WERI-Rb-1 (cell line): ENCODE results near the gene GCG.

Experiments used
- DNase-seq: peaks from one replicate; pipeline ENCODE4 v3.0.0-alpha.2; 2020
- H3K27ac ChIP-seq: fragments of 250-450 bp; sonication (Bioruptor Pico); 2 replicates; pipeline ENCODE4 v1.5.1; 2020; ENCODE audit warnings: mild to moderate bottlenecking, moderate library complexity
- H3K27me3 ChIP-seq: fragments of 250-450 bp; sonication (Bioruptor Pico); 2 replicates; pipeline ENCODE4 v1.5.1; 2021; ENCODE audit warnings: mild to moderate bottlenecking, low read depth, moderate library complexity; ENCODE audit not compliant: insufficient read depth, severe bottlenecking
- H3K36me3 ChIP-seq: fragments of 250-450 bp; sonication (Bioruptor Pico); 2 replicates; pipeline ENCODE4 v1.5.1; 2020; ENCODE audit warnings: mild to moderate bottlenecking, moderate library complexity
- H3K4me3 ChIP-seq: 2 replicates; pipeline ENCODE4 v1.5.1; 2011; ENCODE audit warnings: low read depth, mild to moderate bottlenecking, control low read depth, low read length
- H3K9me3 ChIP-seq: fragments of 250-450 bp; sonication (Bioruptor Pico); 2 replicates; pipeline ENCODE4 v1.5.1; 2021; ENCODE audit warnings: mild to moderate bottlenecking, moderate library complexity; ENCODE audit not compliant: severe bottlenecking
- TF ChIP-seq, protein P1 (sequence below): IDR thresholded peaks from 2 replicates; pipeline ENCODE4 v1.5.1; 2011; ENCODE audit warnings: low read depth, mild to moderate bottlenecking, control low read depth, inconsistent platforms, low read length

The GCG gene

DNA sequence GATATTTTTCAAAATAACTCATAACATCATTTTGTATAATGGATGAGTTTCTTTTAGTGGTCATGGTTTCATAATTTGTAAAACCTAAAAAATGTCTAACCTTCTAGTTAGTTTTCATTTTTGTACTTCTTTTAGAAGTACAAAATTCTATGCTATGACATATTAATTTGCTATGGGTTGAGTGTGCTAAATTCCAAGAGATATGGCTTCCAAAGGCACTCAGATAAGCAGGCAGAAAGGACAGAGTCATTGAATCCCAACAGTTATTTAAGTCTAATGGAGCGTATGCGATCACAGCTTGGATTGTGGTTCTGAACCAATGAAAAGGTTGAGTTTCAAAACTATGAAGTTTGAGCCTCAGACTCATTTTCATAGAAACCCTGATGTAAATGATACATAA, 37.0 kb downstream of the GCG start:
- Histone ChIP-seq H3K4me3 (no peak overlapping the region), H3K27ac (no peak overlapping the region), H3K9me3 (no peaks in the 10 kb centered on the region), H3K36me3 (no peaks in the 10 kb centered on the region), H3K27me3 (no peaks in the 10 kb centered on the region)
- TF ChIP-seq, protein P1, sequence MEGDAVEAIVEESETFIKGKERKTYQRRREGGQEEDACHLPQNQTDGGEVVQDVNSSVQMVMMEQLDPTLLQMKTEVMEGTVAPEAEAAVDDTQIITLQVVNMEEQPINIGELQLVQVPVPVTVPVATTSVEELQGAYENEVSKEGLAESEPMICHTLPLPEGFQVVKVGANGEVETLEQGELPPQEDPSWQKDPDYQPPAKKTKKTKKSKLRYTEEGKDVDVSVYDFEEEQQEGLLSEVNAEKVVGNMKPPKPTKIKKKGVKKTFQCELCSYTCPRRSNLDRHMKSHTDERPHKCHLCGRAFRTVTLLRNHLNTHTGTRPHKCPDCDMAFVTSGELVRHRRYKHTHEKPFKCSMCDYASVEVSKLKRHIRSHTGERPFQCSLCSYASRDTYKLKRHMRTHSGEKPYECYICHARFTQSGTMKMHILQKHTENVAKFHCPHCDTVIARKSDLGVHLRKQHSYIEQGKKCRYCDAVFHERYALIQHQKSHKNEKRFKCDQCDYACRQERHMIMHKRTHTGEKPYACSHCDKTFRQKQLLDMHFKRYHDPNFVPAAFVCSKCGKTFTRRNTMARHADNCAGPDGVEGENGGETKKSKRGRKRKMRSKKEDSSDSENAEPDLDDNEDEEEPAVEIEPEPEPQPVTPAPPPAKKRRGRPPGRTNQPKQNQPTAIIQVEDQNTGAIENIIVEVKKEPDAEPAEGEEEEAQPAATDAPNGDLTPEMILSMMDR = no peak
- no peak for DNase-seq

DNA sequence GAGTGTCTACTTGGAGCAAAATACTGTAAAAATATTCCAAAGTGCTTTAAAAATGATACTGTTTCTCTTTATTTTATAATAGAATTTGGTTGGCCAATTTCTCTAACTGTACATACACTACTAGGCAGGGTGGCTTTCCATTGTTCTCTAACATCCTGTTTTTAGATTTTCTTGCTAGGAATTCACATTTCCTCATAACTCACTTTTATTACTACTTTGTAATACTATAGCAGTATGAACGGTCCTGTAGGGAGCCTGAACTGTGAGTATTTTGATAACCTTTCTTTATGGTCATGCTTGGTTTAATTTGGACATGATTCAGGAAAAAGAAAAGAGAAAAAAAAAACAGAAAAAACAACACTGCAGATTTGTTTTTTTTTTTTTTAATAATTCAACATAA, 37.8 kb downstream of the GCG start:
- H3K27me3 ChIP-seq = no peaks in the 10 kb centered on the region
- H3K9me3 ChIP-seq = no peaks in the 10 kb centered on the region
- H3K27ac ChIP-seq = no peak overlapping the region
- TF ChIP-seq, protein P1 = no peak
- H3K36me3 ChIP-seq = no peaks in the 10 kb centered on the region
- H3K4me3 ChIP-seq = no peak overlapping the region
- no peak for DNase-seq

DNA sequence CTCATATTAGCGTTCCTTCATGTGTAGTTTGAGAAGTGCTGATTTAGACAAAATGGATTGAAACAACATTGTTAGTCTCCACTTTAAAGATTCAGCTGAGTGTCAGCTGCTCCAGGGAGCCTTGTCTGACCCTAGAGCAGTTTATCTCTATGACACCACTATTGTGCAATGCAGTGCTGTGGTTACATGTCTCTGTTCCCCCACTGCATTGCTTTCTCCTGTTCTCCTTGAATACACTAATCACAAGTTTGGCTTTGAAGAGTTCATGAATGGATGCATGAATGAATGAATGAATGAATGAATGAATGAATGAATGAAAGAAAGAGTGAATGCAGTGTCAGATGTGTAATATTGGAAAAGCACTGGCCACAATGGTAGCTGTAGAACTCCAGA, 38.3 kb downstream of the GCG start:
- Histone ChIP-seq H3K36me3 (no peaks in the 10 kb centered on the region), H3K9me3 (no peaks in the 10 kb centered on the region), H3K4me3 (no peak overlapping the region), H3K27me3 (no peaks in the 10 kb centered on the region), H3K27ac (no peak overlapping the region)
- no peak for DNase-seq
- TF ChIP-seq, protein P1 = no peak

DNA sequence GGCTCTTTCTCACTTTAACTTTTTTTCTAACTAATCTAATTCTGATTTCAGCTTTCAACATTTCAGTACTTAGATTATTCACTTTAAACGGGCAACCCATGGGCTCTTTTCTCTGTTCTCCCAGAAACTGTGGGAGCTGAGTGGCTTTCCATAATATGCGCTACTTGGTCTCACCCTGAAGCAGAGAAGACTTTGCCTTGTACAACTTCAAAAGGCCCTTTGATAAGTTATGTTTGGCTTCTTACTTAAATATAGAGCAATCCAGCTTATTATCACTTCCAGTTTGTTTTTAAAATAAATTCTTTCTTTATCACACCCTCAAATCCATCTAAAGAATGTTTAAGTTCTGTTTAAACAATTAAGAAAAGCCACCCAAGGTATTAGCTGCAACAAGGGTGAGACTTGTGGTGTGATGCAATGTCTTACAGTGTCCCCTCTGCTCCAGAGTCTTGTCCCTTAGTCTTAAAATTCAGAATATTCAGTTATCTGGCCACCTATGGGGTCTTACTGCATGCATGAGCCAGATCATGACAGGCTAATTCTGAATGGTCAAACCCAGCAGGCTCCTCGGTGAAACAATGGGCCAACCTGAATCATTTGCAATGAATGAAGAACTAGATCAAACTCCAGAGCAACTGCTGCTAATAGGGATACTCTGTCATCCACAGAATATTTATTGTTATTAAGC, 38.8 kb downstream of the GCG start:
- DNase-seq = no peak
- Histone ChIP-seq H3K27me3 (no peaks in the 10 kb centered on the region), H3K27ac (no peak overlapping the region), H3K9me3 (no peaks in the 10 kb centered on the region), H3K36me3 (no peaks in the 10 kb centered on the region), H3K4me3 (no peak overlapping the region)
- TF ChIP-seq, protein P1 = no peak

DNA sequence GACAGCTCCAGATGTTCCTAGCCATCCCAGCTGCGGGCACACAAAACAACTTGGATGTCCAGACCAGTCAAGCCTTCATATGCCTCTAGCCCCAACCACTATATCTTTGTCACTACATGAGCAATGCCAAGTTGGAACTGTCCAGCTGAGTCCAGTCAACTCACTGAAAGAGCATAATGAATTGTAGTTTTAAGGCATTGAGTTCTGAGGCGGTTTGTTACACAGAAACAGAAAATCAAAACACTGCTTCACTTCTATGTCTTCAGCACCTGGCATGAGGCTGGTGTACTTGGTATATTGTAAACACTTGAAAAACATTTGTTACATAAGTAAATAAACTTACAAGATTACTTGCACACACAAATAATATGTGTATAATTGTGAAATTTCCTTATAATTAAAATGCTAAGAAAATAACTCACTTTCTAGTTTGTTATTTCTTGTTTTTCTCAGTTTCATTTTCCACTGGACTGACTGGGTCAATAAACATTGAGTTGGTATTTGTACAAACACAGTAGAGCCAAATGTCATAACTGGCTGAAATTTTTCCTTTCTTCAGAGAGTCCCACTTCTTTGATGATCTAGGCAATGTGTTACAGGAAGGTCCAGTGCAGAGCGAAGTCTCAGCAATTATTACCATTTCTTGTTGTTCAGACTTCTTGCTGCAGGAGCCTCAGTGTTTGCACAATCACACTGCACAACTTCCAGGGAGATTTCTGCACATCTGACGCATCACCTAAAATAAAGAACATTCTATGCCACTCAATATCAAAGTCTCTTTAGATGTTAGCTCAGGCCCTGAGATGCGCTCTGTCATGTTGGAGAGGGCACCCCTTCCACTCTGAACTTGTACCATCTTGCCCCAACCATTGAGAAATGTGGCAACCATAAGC, 39.8 kb downstream of the GCG start:
- H3K27me3 ChIP-seq = no peaks in the 10 kb centered on the region
- no peak overlapping the region for H3K27ac ChIP-seq
- no peaks in the 10 kb centered on the region for H3K9me3 ChIP-seq
- no peaks in the 10 kb centered on the region for H3K36me3 ChIP-seq
- no peak overlapping the region for H3K4me3 ChIP-seq
- no peak for DNase-seq
- TF ChIP-seq, protein P1 = no peak
